HepG2 (cell line): ENCODE measurements around the gene PIM3. TPM values are rescaled to one million over a fixed set of nuclear protein-coding genes. Genes with fewer than 3 reads are reported as not detected.

ENCODE experiments used
- GABPB1 ChIP-seq: IDR thresholded peaks from 2 replicates; pipeline ENCODE4 v1.6.1; 2016; ENCODE audit warnings: mild to moderate bottlenecking, missing genetic modification reagents, moderate library complexity, missing compliant biosample characterization
- HMGXB4 ChIP-seq, 2 experiments: sonication (generic) in 1 of 2; formaldehyde crosslinking in 1 of 2; IDR thresholded peaks; 2 replicates each; pipeline versions ENCODE4 v1.4.0 to v1.6.1; 2018 to 2020; ENCODE audit warnings: missing genetic modification reagents in 2 of 2, borderline replicate concordance in 1 of 2, low read depth in 1 of 2, mild to moderate bottlenecking in 1 of 2, missing biosample characterization in 1 of 2
- NFKBIZ ChIP-seq: IDR thresholded peaks from 2 replicates; pipeline ENCODE4 v1.6.1; 2018; ENCODE audit warnings: missing genetic modification reagents, missing compliant biosample characterization
- NFYB ChIP-seq: sonication (generic); formaldehyde crosslinking; IDR thresholded peaks from 2 replicates; pipeline ENCODE4 v1.4.0; 2020; ENCODE audit warnings: missing genetic modification reagents
- PAXIP1 ChIP-seq: sonication (generic); formaldehyde crosslinking; conservative IDR thresholded peaks from 2 replicates; pipeline ENCODE4 v1.4.0; 2020; ENCODE audit warnings: mild to moderate bottlenecking, missing genetic modification reagents, moderate library complexity
- PHF8 ChIP-seq: sonication (generic); formaldehyde crosslinking; IDR thresholded peaks from 2 replicates; pipeline ENCODE4 v1.5.0; 2020; ENCODE audit warnings: missing genetic modification reagents
- STAT6 ChIP-seq: sonication (generic); formaldehyde crosslinking; IDR thresholded peaks from 2 replicates; pipeline ENCODE4 v1.4.0; 2020; ENCODE audit warnings: missing genetic modification reagents, mild to moderate bottlenecking, borderline replicate concordance
- TFDP1 ChIP-seq: IDR thresholded peaks from 2 replicates; pipeline ENCODE4 v1.6.1; 2016; ENCODE audit warnings: missing compliant biosample characterization, missing genetic modification reagents, borderline replicate concordance
- TFE3 ChIP-seq: IDR thresholded peaks from 2 replicates; pipeline ENCODE4 v1.6.1; 2016
- ZNF24 ChIP-seq: fragments of 450-650 bp; IDR thresholded peaks from 2 replicates; pipeline ENCODE4 v1.6.1; 2017; ENCODE audit warnings: antibody characterized with exemption, mild to moderate bottlenecking
- ZNF639 ChIP-seq: conservative IDR thresholded peaks from 2 replicates; pipeline ENCODE4 v1.6.1; 2018; ENCODE audit warnings: missing genetic modification reagents
- ZNF784 ChIP-seq: sonication (generic); formaldehyde crosslinking; IDR thresholded peaks from 2 replicates; pipeline ENCODE4 v1.5.1; 2020; ENCODE audit warnings: missing genetic modification reagents, mild to moderate bottlenecking, borderline replicate concordance
- ZNF788 ChIP-seq: sonication (generic); formaldehyde crosslinking; IDR thresholded peaks from 2 replicates; pipeline ENCODE4 v1.5.0; 2020; ENCODE audit warnings: mild to moderate bottlenecking, missing genetic modification reagents, borderline replicate concordance
- polyA plus RNA-seq, 8 experiments: library from polyadenylated mRNA; depleted of rRNA in 3 of 8; stranded (reverse) in 7 of 8; unstranded in 1 of 8; fragments of >200 nt; fragmentation: Illumina TruSeq in 4 of 8; extraction: Trizol in 4 of 8; gene quantifications; 2 replicates each; pipeline versions ENCODE4 v1.2.1 to v1.2.3, GENCODE V29; 2011 to 2016; ENCODE audit warnings: low read depth in 4 of 8, missing spikeins in 1 of 8, mixed read lengths in 1 of 8; ENCODE audit not compliant: insufficient read depth in 1 of 8
- total RNA-seq, 5 experiments: library from RNA; depleted of rRNA; stranded (reverse); fragments of >200 nt; fragmentation: Illumina TruSeq; extraction: Trizol; gene quantifications; 2 replicates each; pipeline ENCODE4 v1.2.3, GENCODE V29; 2016; ENCODE audit warnings: low read depth in 1 of 5

The PIM3 gene
- total and polyA plus RNA-seq, 2 of the 13 experiments (the other 11 are each of a cell fraction or from before 2014, with no cell fraction given) = 21.6 to 31.2 TPM

GRCh38 chr22:49942565-49943404 is 17.8 kb upstream of the PIM3 start (continued):
- TF ChIP-seq STAT6 (CRISPR knock-in tag) (no peak), PAXIP1 (peak; percentile 60), NFKBIZ (CRISPR knock-in tag) (no peak), ZNF639 (CRISPR knock-in tag) (no peak), NFYB (CRISPR knock-in tag) (no peak), TFDP1 (CRISPR knock-in tag) (0 out of 2 replicates have a peak, but pooled peaks have one; percentile 32), ZNF788 (CRISPR knock-in tag) (no peak; the same call in 1 of the 2 replicates), TFE3 (CRISPR knock-in tag) (peak; percentile 21; the same call in 1 of the 2 replicates), ZNF24 (peak; percentile 99), PHF8 (CRISPR knock-in tag) (peak; percentile 56; the same call in 1 of the 2 replicates), GABPB1 (peak; percentile 60; the same call in 1 of the 2 replicates), HMGXB4 (CRISPR knock-in tag; IDR thresholded peaks at IDR 0.05; ENCODE audit: borderline replicate concordance in 1 of 2, low read depth in 1 of 2) (peak; percentile 18 to 76; a peak in 1 of 4 replicates), ZNF784 (CRISPR knock-in tag) (no peak)
